ENCODE results near the gene YIPF1.

DNA sequence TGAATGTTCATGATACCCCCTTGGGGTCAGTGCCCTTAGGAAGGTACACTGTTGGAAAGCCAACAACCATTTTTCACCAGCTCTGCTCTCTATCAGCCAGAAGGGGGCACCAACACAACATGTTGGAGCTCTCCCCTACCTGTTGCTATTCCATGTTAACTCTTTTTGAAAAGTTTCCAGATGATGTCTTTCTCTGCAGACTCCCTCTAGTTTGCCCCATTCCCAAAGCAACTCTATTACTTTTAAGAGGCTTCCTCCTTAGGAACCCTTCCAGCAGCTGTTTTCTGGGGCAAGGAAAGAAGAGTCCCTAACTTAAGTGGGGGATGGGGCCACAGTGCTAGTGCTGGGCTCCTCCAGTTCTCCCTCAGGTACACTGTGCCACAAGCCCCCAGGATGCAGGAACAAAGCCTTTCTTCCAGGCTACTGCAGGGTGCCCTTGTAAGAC is 28.6 kb downstream of the YIPF1 start:
- TF ChIP-seq CTCF (IDR thresholded peaks at IDR 0.05) (peak; percentile 48 to 73 (median 61)), POLR2A (IDR thresholded peaks at IDR 0.05) (no peak)
